ENCODE results near the gene ZCCHC10.
A peak's percentile ranks its signal among the peaks of the same experiment; 100 is the strongest.
"Not testable (repeated sequence)": the region's sequence is repeated elsewhere in the genome, so short reads cannot be mapped to it uniquely, and the experiment has no call there.

Gene ZCCHC10

GRCh38 chr5:132972436-132972828, 53.9 kb downstream of the ZCCHC10 start:
- FAIRE-seq: not testable (repeated sequence)

GRCh38 chr5:132971483-132972435, 54.6 kb downstream of the ZCCHC10 start:
- FAIRE-seq: no peak

GRCh38 chr5:132965120-132965519, 61.2 kb downstream of the ZCCHC10 start:
- no peak for FAIRE-seq

- FAIRE-seq: peak; percentile 19
Measured at GRCh38 chr5:132963171-132964104, 62.9 kb downstream of the ZCCHC10 start, which contains the start of gene AFF4. Gene AFF4 (minus strand): TSS chr5:132963634. CDS start chr5:132937189, 26,445 bp downstream.

- FAIRE-seq: no peak
Measured at GRCh38 chr5:132962429-132963021, 63.8 kb downstream of the ZCCHC10 start.

GRCh38 chr5:132961887-132962286, 64.5 kb downstream of the ZCCHC10 start:
- FAIRE-seq: no peak

- FAIRE-seq: not testable (repeated sequence)
Measured at GRCh38 chr5:132961123-132961815, 65.1 kb downstream of the ZCCHC10 start.

- not testable (repeated sequence) for FAIRE-seq
Measured at GRCh38 chr5:132956166-132956799, 70.1 kb downstream of the ZCCHC10 start.

GRCh38 chr5:132953710-132954109, 72.6 kb downstream of the ZCCHC10 start:
- no peak for FAIRE-seq

- FAIRE-seq: no peak
Measured at GRCh38 chr5:132952829-132953228, 73.5 kb downstream of the ZCCHC10 start.

- FAIRE-seq: no peak
Measured at GRCh38 chr5:132951897-132952296, 74.5 kb downstream of the ZCCHC10 start.

GRCh38 chr5:132949136-132949535, 77.2 kb downstream of the ZCCHC10 start:
- no peak for FAIRE-seq

- FAIRE-seq: no peak
Measured at GRCh38 chr5:132947671-132948070, 78.7 kb downstream of the ZCCHC10 start.
